ENCODE results near the gene MITF. TPM values are rescaled to one million over a fixed set of nuclear protein-coding genes. Genes with fewer than 3 reads are reported as not detected.

Gene MITF
- total and polyA plus RNA-seq, 2 of the 4 experiments (the other 2 are of a cell fraction), result 6.5 to 16.7 TPM

- Histone ChIP-seq H3K4me2 (ENCODE audit: low read depth, low read length) (peak overlapping the region; percentile 4; the same call in 1 of the 2 replicates), H3K9me3 (ENCODE audit: control insufficient read depth, insufficient read depth, low read length) (no peaks in the 10 kb centered on the region), H3K9ac (ENCODE audit: low read depth, low read length) (no peak overlapping the region), H2BK120ac (ENCODE audit: low read depth, low read length) (peak overlapping the region; percentile 86), H3K18ac (ENCODE audit: low read depth, low read length) (peak overlapping the region; percentile 32), H4K20me1 (ENCODE audit: insufficient read depth, low read length) (no peaks in the 10 kb centered on the region), H2BK20ac (ENCODE audit: low read depth, low read length) (peak overlapping the region; percentile 69; the same call in 1 of the 2 replicates), H2AK9ac (replicated peaks; ENCODE audit: low read depth, low read length, poor library complexity) (no peak overlapping the region), H2AK5ac (ENCODE audit: low read depth, low read length) (no peak overlapping the region), H3K9me1 (ENCODE audit: insufficient read depth, low read length) (0 out of 2 replicates have a peak, but pooled peaks cover 4% of the 10 kb centered on the region), H3K27me3 (ENCODE audit: control insufficient read depth, insufficient read depth, low read length) (no peaks in the 10 kb centered on the region), H3K23ac (ENCODE audit: low read depth, low read length) (peak overlapping the region; percentile 51; the same call in 1 of the 2 replicates), H4K91ac (ENCODE audit: insufficient read depth, low read depth, low read length) (peak overlapping the region; percentile 65), H4K8ac (ENCODE audit: low read depth in 2 of 2, low read length in 2 of 2) (peak overlapping the region in 1 of 2 experiments; percentile 66; a peak in 1 of 4 replicates), H3K56ac (ENCODE audit: extremely low read depth, insufficient read depth, low read length) (no peak overlapping the region), H4K5ac (ENCODE audit: low read depth, low read length) (peak overlapping the region; percentile 74), H2BK5ac (ENCODE audit: low read depth, low read length, poor library complexity, severe bottlenecking) (peak overlapping the region; percentile 9), H3K4me3 (ENCODE audit: insufficient read depth, low read depth, low read length) (no peak overlapping the region), H3K4me1 (ENCODE audit: control insufficient read depth, insufficient read depth, low read length) (peaks cover 13% of the 10 kb centered on the region), H3K14ac (replicated peaks; ENCODE audit: low read depth, low read length) (peak overlapping the region; percentile 30; the same call in 1 of the 2 replicates), H3K4ac (ENCODE audit: low read depth, low read length) (peak overlapping the region; percentile 68), H2AFZ (replicated peaks; ENCODE audit: low read length, poor library complexity) (peak overlapping the region; percentile 39), H3K27ac (ENCODE audit: insufficient read depth, low read length) (peak overlapping the region; percentile 60; the same call in 1 of the 2 replicates), H3K79me1 (ENCODE audit: low read depth in 1 of 2, low read length in 2 of 2) (no peaks in the 10 kb centered on the region), H3K36me3 (ENCODE audit: control insufficient read depth, insufficient read depth, low read length) (no peaks in the 10 kb centered on the region), H2BK15ac (ENCODE audit: low read depth, low read length) (no peak overlapping the region)
- TF ChIP-seq RFX5 (IDR thresholded peaks at IDR 0.05; ENCODE audit: low read depth, low read length) (no peak), CEBPB (IDR thresholded peaks at IDR 0.05; ENCODE audit: low read depth, low read length) (peak; percentile 44), CTCF (conservative IDR thresholded peaks at IDR 0.05; ENCODE audit: low read depth, low read length) (no peak), FOS (IDR thresholded peaks at IDR 0.05; ENCODE audit: low read depth, low read length) (no peak), BHLHE40 (IDR thresholded peaks at IDR 0.05; ENCODE audit: low read depth, low read length) (no peak), NFE2L2 (IDR thresholded peaks at IDR 0.05; ENCODE audit: low read depth, low read length) (no peak), RCOR1 (IDR thresholded peaks at IDR 0.05; ENCODE audit: insufficient replicate concordance, low read length) (no peak)
- peak; percentile 20 for DNase-seq
- BruUV-seq (replicated peaks), result no TSS peak
- dilution Hi-C loops (cut with HindIII; ENCODE audit: low sequenced_read_pairs, unreplicated experiment) (no loop called here), in situ Hi-C loops (cut with MboI; ENCODE audit: low sequenced_read_pairs) (no loop called here), intact Hi-C loops (cut with micrococcal nuclease) (no loop called here)
- ATAC-seq (ENCODE audit: low read depth), result peak; percentile 66
- ChIA-PET CTCF (no interaction called here), POLR2A (ENCODE audit: unreplicated experiment) (interaction anchor here (0.5 kb wide), 1 partner anchor 967 kb away, joined by 6 read pairs; no protein-coding TSS in a partner anchor)
- WGBS, 2 experiments (ENCODE audit: extremely low coverage in 2 of 2, insufficient read length in 1 of 2), result 27% methylated on average over 2 of the region's 4 CpGs; no CpG with 5 or more reads in 1 of the 2 experiments
These were observed 261.4 kb downstream of the MITF start for GRCh38 chr3:70000563-70001081.

All from IMR-90 (cell line).